Measurements from ENCODE around the gene STK11IP.

STK11IP gene

DNA sequence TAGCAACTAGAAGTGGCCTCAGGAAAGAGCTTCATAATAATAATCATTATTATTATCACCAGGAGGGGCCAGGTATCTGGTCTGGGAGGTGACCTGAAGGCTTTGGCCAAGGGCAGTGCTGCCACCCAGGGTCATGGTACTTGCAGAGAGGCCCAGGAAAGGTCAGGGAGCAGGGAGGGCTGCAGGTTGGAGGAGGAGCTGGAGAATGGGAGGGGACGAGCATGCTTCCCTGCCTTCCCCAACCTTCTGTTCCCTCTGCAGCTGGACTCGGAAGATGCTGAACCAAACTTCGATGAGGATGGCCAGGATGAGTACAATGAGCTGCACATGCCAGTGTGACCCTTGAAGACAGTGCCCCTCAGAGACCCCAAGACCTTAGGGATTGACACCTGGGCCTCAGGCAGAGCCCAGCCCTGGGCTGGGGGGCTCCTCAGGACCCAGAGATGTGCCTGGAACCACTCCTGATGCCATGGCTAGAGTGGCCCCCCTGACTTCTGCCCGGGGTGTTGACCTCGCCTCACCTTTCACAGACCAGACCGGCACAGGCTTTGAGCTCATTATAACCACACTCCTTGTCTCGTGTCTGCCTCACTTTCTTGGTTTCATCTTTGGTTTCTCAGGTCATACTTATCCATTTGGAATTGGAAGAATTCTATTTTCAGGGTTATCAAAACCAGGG, 43.9 kb downstream of the STK11IP start:
- no peak overlapping the region for H2BK120ac ChIP-seq (ENCODE audit: low read depth, low read length)
- no peak overlapping the region for H4K8ac ChIP-seq (ENCODE audit: low read depth, low read length)
- DNase-seq: no peak
- H3K4me2 ChIP-seq (ENCODE audit: low read length): no peak overlapping the region
- no peak overlapping the region for H2AK5ac ChIP-seq (ENCODE audit: low read length)
- H2BK15ac ChIP-seq (replicated peaks; ENCODE audit: low read depth): no peak overlapping the region
- H4K5ac ChIP-seq (ENCODE audit: low read length): no peak overlapping the region
- no peak overlapping the region for H3K27ac ChIP-seq (ENCODE audit: low read depth, low read length)
- H3K4ac ChIP-seq (ENCODE audit: low read depth, low read length): no peak overlapping the region
- H3K56ac ChIP-seq (ENCODE audit: low read length): no peak overlapping the region
- no CpG with 5 or more reads among the region's 7 CpGs for WGBS (ENCODE audit: extremely low coverage, insufficient coverage, low lambda C conversion rate)
- no peaks in the 10 kb centered on the region for H3K79me2 ChIP-seq (ENCODE audit: control insufficient read depth, insufficient read depth, low read length)
- no peaks in the 10 kb centered on the region for H3K27me3 ChIP-seq (ENCODE audit: insufficient read depth, low read length, poor library complexity)
- no peak overlapping the region for H2BK5ac ChIP-seq (ENCODE audit: low read length)
- H3K79me1 ChIP-seq (ENCODE audit: low read length): no peaks in the 10 kb centered on the region
- H3K23ac ChIP-seq (ENCODE audit: low read length): no peak overlapping the region
- peaks cover 7% of the 10 kb centered on the region for H3K4me1 ChIP-seq (ENCODE audit: control insufficient read depth, low read depth, low read length)
- no peak overlapping the region for H3K9ac ChIP-seq (ENCODE audit: low read length)
- no peak overlapping the region for H3K18ac ChIP-seq (ENCODE audit: low read length)
- H3K4me3 ChIP-seq (ENCODE audit: low read length): no peak overlapping the region
- H3K36me3 ChIP-seq (ENCODE audit: control insufficient read depth, insufficient read depth, low read length): no peaks in the 10 kb centered on the region

DNA sequence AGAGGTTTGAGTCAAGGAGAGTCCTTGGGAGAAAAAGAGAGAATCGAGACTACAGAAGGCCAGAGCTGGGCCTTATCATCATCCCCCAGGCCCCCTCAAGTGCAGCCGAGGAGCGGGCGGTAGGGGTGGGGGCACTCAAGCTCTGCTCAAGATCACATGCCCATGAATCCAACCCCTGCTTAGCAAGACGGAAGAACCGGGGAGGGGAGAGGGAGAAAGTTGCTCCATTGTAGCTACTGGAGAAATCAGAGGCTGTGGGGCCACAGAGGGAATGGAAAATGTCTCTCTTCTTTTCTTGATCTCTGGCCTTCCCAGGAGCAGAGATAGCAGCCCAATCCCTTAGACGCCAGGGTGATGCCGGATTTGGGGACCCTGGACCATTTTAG, 44.4 kb downstream of the STK11IP start:
- Histone ChIP-seq H3K4ac (ENCODE audit: low read depth, low read length) (no peak overlapping the region), H3K27ac (ENCODE audit: low read depth, low read length) (no peak overlapping the region), H3K79me2 (ENCODE audit: control insufficient read depth, insufficient read depth, low read length) (no peaks in the 10 kb centered on the region), H3K23ac (ENCODE audit: low read length) (no peak overlapping the region), H3K9ac (ENCODE audit: low read length) (no peak overlapping the region), H3K36me3 (ENCODE audit: control insufficient read depth, insufficient read depth, low read length) (no peaks in the 10 kb centered on the region), H3K79me1 (ENCODE audit: low read length) (no peaks in the 10 kb centered on the region), H3K56ac (ENCODE audit: low read length) (no peak overlapping the region), H2BK120ac (ENCODE audit: low read depth, low read length) (no peak overlapping the region), H3K4me1 (ENCODE audit: control insufficient read depth, low read depth, low read length) (peaks cover 7% of the 10 kb centered on the region), H4K5ac (ENCODE audit: low read length) (no peak overlapping the region), H2AK5ac (ENCODE audit: low read length) (no peak overlapping the region), H3K4me3 (ENCODE audit: low read length) (no peak overlapping the region), H4K8ac (ENCODE audit: low read depth, low read length) (no peak overlapping the region), H2BK15ac (replicated peaks; ENCODE audit: low read depth) (no peak overlapping the region), H3K4me2 (ENCODE audit: low read length) (no peak overlapping the region), H2BK5ac (ENCODE audit: low read length) (no peak overlapping the region), H3K27me3 (ENCODE audit: insufficient read depth, low read length, poor library complexity) (no peaks in the 10 kb centered on the region), H3K18ac (ENCODE audit: low read length) (no peak overlapping the region)
- DNase-seq: no peak
- WGBS (ENCODE audit: extremely low coverage, insufficient coverage, low lambda C conversion rate): no CpG with 5 or more reads among the region's 8 CpGs

DNA sequence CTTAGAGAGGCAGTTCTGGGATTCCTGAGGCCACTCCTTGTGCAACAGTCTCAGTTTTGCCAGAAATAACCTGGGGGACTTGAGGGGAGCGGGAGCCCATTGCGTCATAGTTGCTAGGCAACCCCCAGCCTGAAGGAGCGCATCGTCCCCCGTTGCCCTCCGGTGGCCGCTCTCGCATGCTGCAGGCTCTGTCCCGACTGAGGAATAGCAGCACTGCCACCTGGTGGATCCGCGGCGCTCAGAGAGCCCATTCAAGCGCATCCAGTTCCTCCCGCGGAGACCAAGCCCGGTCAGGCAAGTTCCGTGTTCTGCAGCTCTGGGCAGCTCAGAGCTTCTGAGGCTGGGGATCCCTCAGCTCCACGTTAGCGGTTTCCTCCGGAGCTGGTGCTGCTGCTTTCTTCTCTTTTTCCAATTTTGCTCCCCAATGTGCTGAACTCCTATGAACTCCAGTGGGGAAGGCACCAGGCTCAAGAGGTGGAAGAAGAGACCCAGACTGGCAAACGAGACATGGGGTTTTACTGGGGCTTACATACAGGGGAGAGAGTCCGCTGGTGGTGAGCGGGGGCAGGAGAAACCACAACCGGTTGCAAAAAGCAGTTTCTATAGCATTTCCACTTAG, 44.9 kb downstream of the STK11IP start:
- DNase-seq: peak; percentile 97
- Histone ChIP-seq H3K4ac (ENCODE audit: low read depth, low read length) (no peak overlapping the region), H2AK5ac (ENCODE audit: low read length) (no peak overlapping the region), H2BK120ac (ENCODE audit: low read depth, low read length) (no peak overlapping the region), H4K8ac (ENCODE audit: low read depth, low read length) (no peak overlapping the region), H3K23ac (ENCODE audit: low read length) (no peak overlapping the region), H3K36me3 (ENCODE audit: control insufficient read depth, insufficient read depth, low read length) (no peaks in the 10 kb centered on the region), H3K4me1 (ENCODE audit: control insufficient read depth, low read depth, low read length) (peaks cover 7% of the 10 kb centered on the region), H3K27me3 (ENCODE audit: insufficient read depth, low read length, poor library complexity) (no peaks in the 10 kb centered on the region), H3K4me2 (ENCODE audit: low read length) (no peak overlapping the region), H3K4me3 (ENCODE audit: low read length) (no peak overlapping the region), H2BK15ac (replicated peaks; ENCODE audit: low read depth) (no peak overlapping the region), H3K79me2 (ENCODE audit: control insufficient read depth, insufficient read depth, low read length) (no peaks in the 10 kb centered on the region), H3K79me1 (ENCODE audit: low read length) (no peaks in the 10 kb centered on the region), H3K18ac (ENCODE audit: low read length) (no peak overlapping the region), H3K27ac (ENCODE audit: low read depth, low read length) (no peak overlapping the region), H3K56ac (ENCODE audit: low read length) (peak overlapping the region; percentile 40), H2BK5ac (ENCODE audit: low read length) (no peak overlapping the region), H4K5ac (ENCODE audit: low read length) (peak overlapping the region; percentile 77), H3K9ac (ENCODE audit: low read length) (peak overlapping the region; percentile 3)
- no CpG with 5 or more reads among the region's 24 CpGs for WGBS (ENCODE audit: extremely low coverage, insufficient coverage, low lambda C conversion rate)

DNA sequence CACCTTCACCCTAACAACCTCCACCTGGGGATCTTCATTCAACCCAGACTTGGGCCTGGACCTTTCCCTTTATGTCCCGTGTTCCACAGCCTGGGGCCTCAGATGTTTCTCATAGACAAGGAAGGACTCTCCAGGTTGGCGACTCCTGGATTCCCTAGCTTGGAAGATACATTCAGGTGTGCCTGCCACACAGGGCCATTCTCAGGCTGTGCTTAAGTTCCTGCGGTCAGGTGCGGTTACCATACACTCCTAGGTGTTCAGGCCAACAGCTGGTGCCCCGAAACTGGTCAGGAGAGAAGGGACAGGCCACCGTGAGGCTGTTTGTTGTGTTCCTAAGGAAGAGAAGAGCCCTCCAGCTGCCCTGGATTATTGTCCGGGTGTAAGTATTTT, 45.4 kb downstream of the STK11IP start:
- H3K23ac ChIP-seq (ENCODE audit: low read length): no peak overlapping the region
- H3K4me3 ChIP-seq (ENCODE audit: low read length): no peak overlapping the region
- no peak overlapping the region for H2BK5ac ChIP-seq (ENCODE audit: low read length)
- H3K79me1 ChIP-seq (ENCODE audit: low read length): no peaks in the 10 kb centered on the region
- no peak overlapping the region for H2BK15ac ChIP-seq (replicated peaks; ENCODE audit: low read depth)
- DNase-seq: no peak
- H3K27ac ChIP-seq (ENCODE audit: low read depth, low read length): no peak overlapping the region
- H3K4me2 ChIP-seq (ENCODE audit: low read length): no peak overlapping the region
- H2BK120ac ChIP-seq (ENCODE audit: low read depth, low read length): no peak overlapping the region
- no peaks in the 10 kb centered on the region for H3K27me3 ChIP-seq (ENCODE audit: insufficient read depth, low read length, poor library complexity)
- H3K9ac ChIP-seq (ENCODE audit: low read length): no peak overlapping the region
- WGBS (ENCODE audit: extremely low coverage, insufficient coverage, low lambda C conversion rate): no CpG with 5 or more reads among the region's 7 CpGs
- H2AK5ac ChIP-seq (ENCODE audit: low read length): no peak overlapping the region
- no peaks in the 10 kb centered on the region for H3K36me3 ChIP-seq (ENCODE audit: control insufficient read depth, insufficient read depth, low read length)
- peak overlapping the region; percentile 28 for H3K56ac ChIP-seq (ENCODE audit: low read length)
- no peak overlapping the region for H3K18ac ChIP-seq (ENCODE audit: low read length)
- H4K5ac ChIP-seq (ENCODE audit: low read length): no peak overlapping the region
- no peaks in the 10 kb centered on the region for H3K79me2 ChIP-seq (ENCODE audit: control insufficient read depth, insufficient read depth, low read length)
- no peak overlapping the region for H4K8ac ChIP-seq (ENCODE audit: low read depth, low read length)
- H3K4ac ChIP-seq (ENCODE audit: low read depth, low read length): no peak overlapping the region
- H3K4me1 ChIP-seq (ENCODE audit: control insufficient read depth, low read depth, low read length): peaks cover 7% of the 10 kb centered on the region

DNA sequence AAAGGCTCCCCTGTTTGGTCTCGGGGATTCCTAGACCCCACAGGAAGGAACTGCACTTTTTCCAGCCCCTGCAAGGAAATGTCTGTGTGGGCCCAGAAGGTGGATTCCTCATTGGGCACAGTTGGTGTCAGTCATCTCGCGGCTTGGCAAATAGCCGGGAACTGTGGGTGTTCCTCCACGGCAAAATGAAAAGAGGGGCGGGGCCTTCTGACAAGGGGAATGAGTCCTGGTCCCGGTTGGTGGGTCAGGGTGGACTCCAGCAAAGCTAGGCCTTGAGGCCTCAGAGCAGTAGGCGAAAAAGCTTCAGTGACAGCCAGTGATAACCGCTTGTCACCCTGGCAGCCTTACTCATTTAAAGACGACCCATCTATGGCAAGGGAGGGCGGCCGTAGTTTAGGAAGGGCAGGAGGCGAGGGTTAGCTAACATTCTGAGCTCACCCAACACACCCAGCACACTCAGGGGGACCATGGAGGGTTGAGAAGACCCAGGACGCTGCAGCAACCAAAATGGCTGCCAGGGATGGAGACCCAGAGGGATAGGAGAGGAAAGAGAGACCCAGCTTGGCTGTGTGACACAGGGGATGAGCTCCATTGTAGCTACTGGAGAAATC, 46.2 kb downstream of the STK11IP start:
- H3K9ac ChIP-seq (ENCODE audit: low read length): no peak overlapping the region

More for the DNA sequence above, 46.2 kb downstream of the STK11IP start:
- Histone ChIP-seq H3K56ac (ENCODE audit: low read length) (no peak overlapping the region), H3K27ac (ENCODE audit: low read depth, low read length) (no peak overlapping the region), H3K36me3 (ENCODE audit: control insufficient read depth, insufficient read depth, low read length) (no peaks in the 10 kb centered on the region), H3K27me3 (ENCODE audit: insufficient read depth, low read length, poor library complexity) (no peaks in the 10 kb centered on the region), H3K4me3 (ENCODE audit: low read length) (no peak overlapping the region), H3K79me1 (ENCODE audit: low read length) (no peaks in the 10 kb centered on the region), H4K5ac (ENCODE audit: low read length) (no peak overlapping the region), H3K18ac (ENCODE audit: low read length) (no peak overlapping the region), H3K4ac (ENCODE audit: low read depth, low read length) (no peak overlapping the region), H3K4me2 (ENCODE audit: low read length) (no peak overlapping the region), H3K4me1 (ENCODE audit: control insufficient read depth, low read depth, low read length) (peaks cover 7% of the 10 kb centered on the region), H4K8ac (ENCODE audit: low read depth, low read length) (no peak overlapping the region), H3K79me2 (ENCODE audit: control insufficient read depth, insufficient read depth, low read length) (no peaks in the 10 kb centered on the region), H2AK5ac (ENCODE audit: low read length) (no peak overlapping the region), H2BK5ac (ENCODE audit: low read length) (no peak overlapping the region), H3K23ac (ENCODE audit: low read length) (no peak overlapping the region), H2BK120ac (ENCODE audit: low read depth, low read length) (no peak overlapping the region), H2BK15ac (replicated peaks; ENCODE audit: low read depth) (no peak overlapping the region)
- no CpG with 5 or more reads among the region's 14 CpGs for WGBS (ENCODE audit: extremely low coverage, insufficient coverage, low lambda C conversion rate)
- DNase-seq: peak; percentile 76
